ENCODE measurements around the gene RAPGEF6.
"Not testable (repeated sequence)": the region's sequence is repeated elsewhere in the genome, so short reads cannot be mapped to it uniquely, and the experiment has no call there.

DNA sequence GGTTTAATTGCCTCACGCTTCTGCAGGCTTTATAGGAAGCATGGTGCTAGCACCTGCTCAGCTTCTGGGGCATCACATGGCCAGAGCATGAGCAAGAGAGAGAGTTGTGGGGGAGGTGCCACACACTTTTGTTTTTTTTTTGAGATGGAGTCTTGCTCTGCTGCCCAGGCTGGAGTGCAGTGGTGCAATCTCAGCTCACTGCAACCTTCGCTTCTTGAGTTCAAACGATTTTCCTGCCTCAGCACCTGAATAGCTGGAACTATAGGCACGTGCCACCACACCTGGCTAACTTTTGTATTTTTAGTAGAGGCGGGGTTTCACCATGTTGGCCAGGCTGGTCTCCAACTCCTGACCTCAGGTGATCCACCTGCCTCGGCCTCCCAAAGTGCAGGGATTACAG, 236.0 kb downstream of the RAPGEF6 start:
- TF ChIP-seq, protein P1, sequence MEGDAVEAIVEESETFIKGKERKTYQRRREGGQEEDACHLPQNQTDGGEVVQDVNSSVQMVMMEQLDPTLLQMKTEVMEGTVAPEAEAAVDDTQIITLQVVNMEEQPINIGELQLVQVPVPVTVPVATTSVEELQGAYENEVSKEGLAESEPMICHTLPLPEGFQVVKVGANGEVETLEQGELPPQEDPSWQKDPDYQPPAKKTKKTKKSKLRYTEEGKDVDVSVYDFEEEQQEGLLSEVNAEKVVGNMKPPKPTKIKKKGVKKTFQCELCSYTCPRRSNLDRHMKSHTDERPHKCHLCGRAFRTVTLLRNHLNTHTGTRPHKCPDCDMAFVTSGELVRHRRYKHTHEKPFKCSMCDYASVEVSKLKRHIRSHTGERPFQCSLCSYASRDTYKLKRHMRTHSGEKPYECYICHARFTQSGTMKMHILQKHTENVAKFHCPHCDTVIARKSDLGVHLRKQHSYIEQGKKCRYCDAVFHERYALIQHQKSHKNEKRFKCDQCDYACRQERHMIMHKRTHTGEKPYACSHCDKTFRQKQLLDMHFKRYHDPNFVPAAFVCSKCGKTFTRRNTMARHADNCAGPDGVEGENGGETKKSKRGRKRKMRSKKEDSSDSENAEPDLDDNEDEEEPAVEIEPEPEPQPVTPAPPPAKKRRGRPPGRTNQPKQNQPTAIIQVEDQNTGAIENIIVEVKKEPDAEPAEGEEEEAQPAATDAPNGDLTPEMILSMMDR (IDR thresholded peaks at IDR 0.05): not testable (repeated sequence)
- not testable (repeated sequence) for TF ChIP-seq ZFX (IDR thresholded peaks at IDR 0.05; ENCODE audit: borderline replicate concordance)
